ENCODE results near the gene TRAPPC8.
"Not testable (repeated sequence)": the region's sequence is repeated elsewhere in the genome, so short reads cannot be mapped to it uniquely, and the experiment has no call there.

DNA sequence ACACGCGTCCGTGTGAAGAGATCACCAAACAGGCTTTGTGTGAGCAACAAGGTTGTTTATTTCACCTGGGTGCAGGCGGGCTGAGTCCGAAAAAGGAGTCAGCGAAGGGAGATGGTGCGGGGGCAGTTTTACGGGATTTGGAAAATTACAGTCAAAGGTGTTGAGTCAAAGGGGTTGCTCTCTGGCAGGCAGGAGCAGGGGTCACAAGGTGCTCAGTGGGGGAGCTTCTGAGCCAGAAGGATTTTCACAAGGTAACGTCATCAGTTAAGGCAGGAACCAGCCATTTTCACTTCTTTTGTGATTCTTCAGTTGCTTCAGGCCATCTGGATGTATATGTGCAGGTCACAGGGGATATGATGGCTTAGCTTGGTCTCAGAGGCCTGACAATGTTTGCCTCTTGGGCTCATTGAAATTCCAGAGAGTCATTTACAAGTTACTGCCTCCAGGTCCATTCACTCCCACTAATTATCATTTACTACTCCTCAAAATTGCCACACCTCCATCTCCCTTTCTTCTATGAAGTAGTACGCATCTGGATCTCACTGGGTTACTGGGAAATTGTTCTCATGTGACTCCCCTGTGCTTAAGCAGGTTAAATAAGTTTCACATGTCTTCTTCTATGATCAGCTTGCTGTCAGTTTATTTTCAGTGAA lies 116.1 kb downstream of the TRAPPC8 start:
- TF ChIP-seq, protein P1, sequence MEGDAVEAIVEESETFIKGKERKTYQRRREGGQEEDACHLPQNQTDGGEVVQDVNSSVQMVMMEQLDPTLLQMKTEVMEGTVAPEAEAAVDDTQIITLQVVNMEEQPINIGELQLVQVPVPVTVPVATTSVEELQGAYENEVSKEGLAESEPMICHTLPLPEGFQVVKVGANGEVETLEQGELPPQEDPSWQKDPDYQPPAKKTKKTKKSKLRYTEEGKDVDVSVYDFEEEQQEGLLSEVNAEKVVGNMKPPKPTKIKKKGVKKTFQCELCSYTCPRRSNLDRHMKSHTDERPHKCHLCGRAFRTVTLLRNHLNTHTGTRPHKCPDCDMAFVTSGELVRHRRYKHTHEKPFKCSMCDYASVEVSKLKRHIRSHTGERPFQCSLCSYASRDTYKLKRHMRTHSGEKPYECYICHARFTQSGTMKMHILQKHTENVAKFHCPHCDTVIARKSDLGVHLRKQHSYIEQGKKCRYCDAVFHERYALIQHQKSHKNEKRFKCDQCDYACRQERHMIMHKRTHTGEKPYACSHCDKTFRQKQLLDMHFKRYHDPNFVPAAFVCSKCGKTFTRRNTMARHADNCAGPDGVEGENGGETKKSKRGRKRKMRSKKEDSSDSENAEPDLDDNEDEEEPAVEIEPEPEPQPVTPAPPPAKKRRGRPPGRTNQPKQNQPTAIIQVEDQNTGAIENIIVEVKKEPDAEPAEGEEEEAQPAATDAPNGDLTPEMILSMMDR (IDR thresholded peaks at IDR 0.05 in 8 of 11, conservative IDR thresholded peaks at IDR 0.05 in 3 of 11), result not testable (repeated sequence)
- TF ChIP-seq POLR2A (IDR thresholded peaks at IDR 0.05), result not testable (repeated sequence)
